GM18520 (cell line): ENCODE data around the gene TMEM231.
"Not testable (repeated sequence)": the region's sequence is repeated elsewhere in the genome, so short reads cannot be mapped to it uniquely, and the experiment has no call there.

Experiments
- ATAC-seq: cut with Tn5 transposase; IDR thresholded peaks from one replicate; pipeline ENCODE4 v1.9.1; 2021; ENCODE audit not compliant: unreplicated experiment

The TMEM231 gene

GRCh38 chr16:75532791-75533190 lies 23.3 kb downstream of the TMEM231 start:
- ATAC-seq = no peak

GRCh38 chr16:75532142-75532765 lies 23.8 kb downstream of the TMEM231 start:
- ATAC-seq = no peak

GRCh38 chr16:75529959-75530358 lies 26.1 kb downstream of the TMEM231 start:
- no peak for ATAC-seq

- no peak for ATAC-seq
Measured at GRCh38 chr16:75529056-75529905, 26.8 kb downstream of the TMEM231 start.

- no peak for ATAC-seq
Measured at GRCh38 chr16:75527825-75528299, 28.2 kb downstream of the TMEM231 start.

- ATAC-seq = no peak
Measured at GRCh38 chr16:75526032-75526790, 29.8 kb downstream of the TMEM231 start.

- ATAC-seq = no peak
Measured at GRCh38 chr16:75519175-75519574, 36.9 kb downstream of the TMEM231 start.

- ATAC-seq = peak; percentile 5
Measured at GRCh38 chr16:75516189-75516966, 39.7 kb downstream of the TMEM231 start.

- no peak for ATAC-seq
Measured at GRCh38 chr16:75514296-75514695, 41.8 kb downstream of the TMEM231 start.

GRCh38 chr16:75506574-75506973 lies 49.5 kb downstream of the TMEM231 start:
- no peak for ATAC-seq

GRCh38 chr16:75506107-75506506 lies 49.9 kb downstream of the TMEM231 start:
- ATAC-seq = no peak

- no peak for ATAC-seq
Measured at GRCh38 chr16:75503801-75504200, 52.3 kb downstream of the TMEM231 start.

- no peak for ATAC-seq
Measured at GRCh38 chr16:75502916-75503605, 53.0 kb downstream of the TMEM231 start.

GRCh38 chr16:75501820-75502219 lies 54.2 kb downstream of the TMEM231 start:
- not testable (repeated sequence) for ATAC-seq

GRCh38 chr16:75501359-75501758 lies 54.7 kb downstream of the TMEM231 start:
- no peak for ATAC-seq

- ATAC-seq = not testable (repeated sequence)
Measured at GRCh38 chr16:75498605-75499322, 57.3 kb downstream of the TMEM231 start.

GRCh38 chr16:75497558-75497957 lies 58.5 kb downstream of the TMEM231 start:
- ATAC-seq = no peak

- no peak for ATAC-seq
Measured at GRCh38 chr16:75495076-75495674, 60.9 kb downstream of the TMEM231 start, which contains the start of gene CHST6. Gene CHST6 (minus strand): TSS chr16:75495441. CDS start chr16:75479828, 15,613 bp downstream.

GRCh38 chr16:75494661-75495075 lies 61.4 kb downstream of the TMEM231 start:
- ATAC-seq = no peak
